ACC112 (cell line): ENCODE results near the gene SGCD.

Experiments
- H2AFZ ChIP-seq: fragments of 200-600 bp; sonication (generic); one replicate; pipeline ENCODE4 v1.6.0; 2017; ENCODE audit warnings: antibody characterized with exemption, low read length; ENCODE audit not compliant: unreplicated experiment
- H3K27ac ChIP-seq: fragments of 200-600 bp; sonication (generic); 2 replicates; pipeline ENCODE4 v1.5.1; 2014; ENCODE audit warnings: low read depth, mild to moderate bottlenecking, antibody characterized with exemption, low read length, moderate library complexity
- H3K27me3 ChIP-seq: fragments of 200-600 bp; sonication (generic); 2 replicates; pipeline ENCODE4 v1.6.1; 2014; ENCODE audit warnings: mild to moderate bottlenecking, antibody characterized with exemption, low read length, moderate library complexity, mixed read lengths; ENCODE audit not compliant: insufficient read depth
- H3K36me3 ChIP-seq: fragments of 200-600 bp; sonication (generic); 2 replicates; pipeline ENCODE4 v1.6.1; 2016; ENCODE audit warnings: mild to moderate bottlenecking, antibody characterized with exemption, low read length, moderate library complexity, mixed read lengths; ENCODE audit not compliant: insufficient read depth
- H3K4me1 ChIP-seq: fragments of 200-600 bp; sonication (generic); one replicate; pipeline ENCODE4 v1.6.1; 2016; ENCODE audit warnings: low read length, mixed read lengths; ENCODE audit not compliant: insufficient read depth, unreplicated experiment, control insufficient read depth
- H3K4me3 ChIP-seq: fragments of 200-600 bp; sonication (generic); 2 replicates; pipeline ENCODE4 v1.5.1; 2014; ENCODE audit warnings: mild to moderate bottlenecking, low read depth, low read length
- H3K79me2 ChIP-seq: fragments of 200-600 bp; sonication (generic); one replicate; pipeline ENCODE4 v1.6.0; 2016; ENCODE audit warnings: low read length; ENCODE audit not compliant: control insufficient read depth, unreplicated experiment, insufficient read depth

Gene SGCD

GRCh38 chr5:156421798-156422197, 94.8 kb downstream of the SGCD start:
- no peaks in the 10 kb centered on the region for H3K36me3 ChIP-seq
- H3K27me3 ChIP-seq: peaks cover 6% of the 10 kb centered on the region; the same call in 1 of the 2 replicates
- no peak overlapping the region for H2AFZ ChIP-seq
- no peaks in the 10 kb centered on the region for H3K79me2 ChIP-seq
- H3K4me3 ChIP-seq: no peak overlapping the region
- no peaks in the 10 kb centered on the region for H3K4me1 ChIP-seq
- no peak overlapping the region for H3K27ac ChIP-seq

DNA sequence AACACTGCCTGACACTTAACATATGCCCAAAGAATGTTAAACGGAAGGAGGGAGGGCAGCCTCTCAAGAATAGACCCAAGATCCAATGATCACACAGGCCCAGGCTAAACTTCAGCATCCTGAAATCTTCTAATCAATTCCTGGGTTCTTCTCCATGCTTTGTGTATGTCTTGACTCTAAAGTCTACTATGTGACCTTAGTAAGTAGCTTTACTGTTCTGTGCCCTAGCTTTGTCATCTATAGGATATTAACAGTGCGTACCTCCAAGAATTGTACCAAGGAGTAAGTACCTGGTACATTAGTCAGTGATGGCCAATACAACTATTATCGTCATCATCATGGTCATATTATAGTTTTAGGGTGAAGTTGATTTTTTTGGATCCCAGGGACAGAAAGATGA, 96.6 kb downstream of the SGCD start:
- Histone ChIP-seq H3K79me2 (no peaks in the 10 kb centered on the region), H3K36me3 (no peaks in the 10 kb centered on the region), H3K27me3 (no peaks in the 10 kb centered on the region; the same call in 1 of the 2 replicates), H3K4me1 (no peaks in the 10 kb centered on the region), H3K27ac (no peak overlapping the region), H2AFZ (no peak overlapping the region), H3K4me3 (no peak overlapping the region)

DNA sequence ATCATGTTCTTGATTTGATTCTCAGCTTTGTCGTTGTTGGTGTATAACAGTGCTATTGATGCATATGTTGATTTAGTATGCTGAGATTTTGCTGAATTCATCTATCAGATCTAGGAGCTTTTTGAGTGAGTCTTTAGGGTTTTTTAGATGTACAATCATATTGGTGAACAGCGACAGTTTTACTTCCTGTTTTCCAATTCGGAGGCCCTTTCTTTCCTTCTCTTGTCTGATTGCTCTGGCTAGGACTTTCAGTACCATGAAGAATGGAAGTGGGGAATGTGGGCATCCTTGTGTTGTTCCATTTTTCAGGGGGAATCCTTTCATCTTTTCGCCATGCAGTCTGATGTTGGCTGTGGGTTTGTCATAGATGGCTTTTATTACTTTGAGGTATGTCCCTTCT, 100.4 kb downstream of the SGCD start:
- no peaks in the 10 kb centered on the region; the same call in 1 of the 2 replicates for H3K27me3 ChIP-seq
- no peak overlapping the region for H3K4me3 ChIP-seq
- no peaks in the 10 kb centered on the region for H3K4me1 ChIP-seq
- no peak overlapping the region for H2AFZ ChIP-seq
- no peaks in the 10 kb centered on the region for H3K79me2 ChIP-seq
- H3K27ac ChIP-seq: no peak overlapping the region
- H3K36me3 ChIP-seq: no peaks in the 10 kb centered on the region

GRCh38 chr5:156431956-156432829, 105.2 kb downstream of the SGCD start:
- H2AFZ ChIP-seq: no peak overlapping the region
- no peaks in the 10 kb centered on the region for H3K79me2 ChIP-seq
- H3K27ac ChIP-seq: no peak overlapping the region
- no peaks in the 10 kb centered on the region for H3K36me3 ChIP-seq
- H3K4me3 ChIP-seq: no peak overlapping the region
- H3K4me1 ChIP-seq: no peaks in the 10 kb centered on the region
- no peaks in the 10 kb centered on the region for H3K27me3 ChIP-seq

GRCh38 chr5:156432830-156433105, 105.8 kb downstream of the SGCD start:
- no peaks in the 10 kb centered on the region for H3K4me1 ChIP-seq
- no peak overlapping the region for H3K4me3 ChIP-seq
- no peaks in the 10 kb centered on the region for H3K27me3 ChIP-seq
- H3K79me2 ChIP-seq: no peaks in the 10 kb centered on the region
- no peak overlapping the region for H3K27ac ChIP-seq
- no peak overlapping the region for H2AFZ ChIP-seq
- no peaks in the 10 kb centered on the region for H3K36me3 ChIP-seq

GRCh38 chr5:156434471-156434870, 107.5 kb downstream of the SGCD start:
- H3K4me1 ChIP-seq: no peaks in the 10 kb centered on the region
- H3K79me2 ChIP-seq: no peaks in the 10 kb centered on the region
- H3K27me3 ChIP-seq: 0 out of 2 replicates have a peak, but pooled peaks cover 3% of the 10 kb centered on the region
- H2AFZ ChIP-seq: no peak overlapping the region
- no peak overlapping the region for H3K27ac ChIP-seq
- no peak overlapping the region for H3K4me3 ChIP-seq
- no peaks in the 10 kb centered on the region for H3K36me3 ChIP-seq

- no peak overlapping the region for H3K27ac ChIP-seq
- H3K27me3 ChIP-seq: 0 out of 2 replicates have a peak, but pooled peaks cover 3% of the 10 kb centered on the region
- H3K36me3 ChIP-seq: no peaks in the 10 kb centered on the region
- H3K4me1 ChIP-seq: no peaks in the 10 kb centered on the region
- no peaks in the 10 kb centered on the region for H3K79me2 ChIP-seq
- no peak overlapping the region for H3K4me3 ChIP-seq
- no peak overlapping the region for H2AFZ ChIP-seq
Observed at GRCh38 chr5:156435101-156435500, 108.1 kb downstream of the SGCD start.

DNA sequence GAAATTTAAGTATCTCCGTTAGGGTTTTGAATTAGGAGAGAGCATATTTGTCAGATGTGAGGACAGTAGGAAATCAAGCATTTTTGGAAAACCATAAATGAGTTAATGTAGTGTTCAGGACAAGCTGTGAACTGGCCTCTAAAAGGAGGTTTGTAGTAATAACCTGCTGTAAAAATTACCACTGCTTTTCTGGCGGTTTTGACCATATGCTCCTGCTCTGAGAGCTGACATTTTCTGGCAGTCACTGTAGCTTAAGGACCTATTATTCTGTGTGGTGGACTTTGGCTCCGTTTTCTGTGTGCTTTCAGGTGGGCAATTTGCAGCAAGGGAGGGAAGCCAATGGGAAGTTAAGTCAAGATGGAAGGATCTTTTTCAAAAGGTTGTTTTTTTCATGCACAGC, 111.1 kb downstream of the SGCD start:
- Histone ChIP-seq H3K4me1 (no peaks in the 10 kb centered on the region), H3K4me3 (no peak overlapping the region), H2AFZ (no peak overlapping the region), H3K79me2 (no peaks in the 10 kb centered on the region), H3K27me3 (0 out of 2 replicates have a peak, but pooled peaks cover 3% of the 10 kb centered on the region), H3K36me3 (no peaks in the 10 kb centered on the region), H3K27ac (no peak overlapping the region)

- Histone ChIP-seq H3K36me3 (no peaks in the 10 kb centered on the region), H3K4me3 (no peak overlapping the region), H3K27me3 (no peaks in the 10 kb centered on the region), H3K4me1 (no peaks in the 10 kb centered on the region), H2AFZ (no peak overlapping the region), H3K27ac (no peak overlapping the region), H3K79me2 (no peaks in the 10 kb centered on the region)
Observed at GRCh38 chr5:156444753-156445291, 117.9 kb downstream of the SGCD start.

- Histone ChIP-seq H3K4me1 (no peaks in the 10 kb centered on the region), H3K4me3 (no peak overlapping the region), H3K36me3 (no peaks in the 10 kb centered on the region), H3K27me3 (no peaks in the 10 kb centered on the region), H3K27ac (no peak overlapping the region), H2AFZ (no peak overlapping the region), H3K79me2 (no peaks in the 10 kb centered on the region)
Observed at GRCh38 chr5:156446526-156446925, 119.6 kb downstream of the SGCD start.

GRCh38 chr5:156450778-156451177, 123.8 kb downstream of the SGCD start:
- no peaks in the 10 kb centered on the region for H3K36me3 ChIP-seq
- no peaks in the 10 kb centered on the region for H3K4me1 ChIP-seq
- H2AFZ ChIP-seq: no peak overlapping the region
- no peaks in the 10 kb centered on the region for H3K79me2 ChIP-seq
- H3K27me3 ChIP-seq: no peaks in the 10 kb centered on the region
- H3K4me3 ChIP-seq: no peak overlapping the region
- no peak overlapping the region for H3K27ac ChIP-seq
